Cortex of kidney (tissue), 1 donor: ENCODE measurements around the gene CFDP1.

Source experiments
- DNase-seq: peaks from one replicate; lab custom pipeline; 2025; lab: John Stamatoyannopoulos, UW

The CFDP1 gene

GRCh38 chr16:75372236-75372856 is 61.0 kb downstream of the CFDP1 start:
- DNase-seq = no peak

DNA sequence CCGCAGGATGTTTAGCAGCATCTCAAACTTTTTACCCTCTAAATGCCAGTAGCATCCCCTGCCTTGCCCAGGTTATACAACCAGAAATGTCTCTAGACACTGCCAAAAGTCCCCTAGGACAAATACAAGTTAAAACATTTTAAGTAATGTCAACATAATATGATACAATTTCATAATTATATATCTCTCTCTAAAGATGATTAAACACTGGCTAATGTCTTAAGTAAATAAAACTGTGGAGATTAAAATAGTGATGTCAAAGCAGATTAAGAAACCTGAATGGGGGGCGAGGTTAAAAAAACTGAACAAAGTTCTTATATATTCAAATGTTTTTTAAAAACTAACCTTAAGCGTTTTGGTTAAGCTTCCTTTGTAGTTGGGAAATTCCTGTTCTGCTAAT is 62.1 kb downstream of the CFDP1 start:
- DNase-seq = no peak

DNA sequence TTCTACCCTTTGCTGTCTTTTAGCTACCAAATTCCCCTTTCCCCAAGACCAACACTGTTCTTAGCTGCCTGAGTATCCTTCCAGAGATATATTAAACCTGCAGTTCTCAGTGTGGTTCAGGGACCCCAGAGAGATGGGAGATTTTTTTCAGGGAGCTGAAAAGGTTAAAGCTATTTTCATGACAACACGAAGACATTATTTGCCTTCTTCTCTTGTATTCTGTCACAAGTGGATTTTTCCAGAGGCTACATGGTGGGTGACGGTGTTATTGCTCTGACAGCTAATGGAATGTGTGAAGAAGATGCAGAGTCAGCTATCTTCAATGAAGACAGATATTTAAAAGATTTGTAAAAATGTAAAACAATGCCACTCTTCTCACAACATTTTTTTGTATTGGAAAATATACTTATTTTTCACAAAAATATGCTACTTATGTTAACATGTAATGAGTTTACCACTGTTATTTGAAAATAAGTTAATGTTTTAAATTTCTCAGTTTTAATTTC is 69.0 kb downstream of the CFDP1 start:
- DNase-seq = no peak

DNA sequence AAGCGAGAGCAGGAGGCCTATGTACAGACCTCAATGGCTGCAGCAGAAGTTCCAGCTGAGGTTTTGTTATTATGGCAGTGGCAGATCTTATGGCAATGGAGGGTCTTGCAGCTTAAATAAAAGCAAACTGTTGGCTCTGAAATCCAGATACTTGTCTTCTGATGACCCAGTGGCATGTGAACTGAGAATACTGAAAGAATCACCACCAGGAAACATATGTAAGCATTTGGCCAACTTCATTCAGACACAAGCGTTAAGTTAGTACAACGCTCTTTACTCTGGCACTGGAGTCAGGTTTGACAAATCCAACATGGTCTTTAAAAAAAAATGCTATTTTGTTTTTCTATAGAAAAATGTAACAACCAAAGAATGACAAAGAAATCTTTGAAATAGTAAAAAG is 70.5 kb downstream of the CFDP1 start:
- DNase-seq = no peak

- DNase-seq = no peak
Observed at GRCh38 chr16:75361936-75362335, 71.4 kb downstream of the CFDP1 start.

DNA sequence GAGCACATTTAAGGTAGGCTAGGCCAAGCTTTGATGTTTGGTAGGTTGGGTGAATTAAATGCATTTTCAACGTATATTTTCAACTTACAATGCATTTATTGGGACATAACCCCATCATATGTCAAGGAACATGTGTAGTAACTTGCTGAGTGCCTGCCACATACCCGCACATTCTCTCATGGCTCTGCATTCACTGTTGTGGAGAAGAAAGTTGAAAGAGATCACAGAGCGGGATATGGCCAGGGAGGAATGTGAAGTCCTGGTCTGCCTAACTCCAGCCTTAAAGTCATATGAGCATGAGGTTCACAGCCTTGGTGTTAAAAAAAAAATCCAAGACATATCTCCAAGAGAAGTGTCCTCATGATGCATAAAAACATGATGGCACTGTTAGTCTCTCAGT is 79.1 kb downstream of the CFDP1 start:
- DNase-seq = no peak

DNA sequence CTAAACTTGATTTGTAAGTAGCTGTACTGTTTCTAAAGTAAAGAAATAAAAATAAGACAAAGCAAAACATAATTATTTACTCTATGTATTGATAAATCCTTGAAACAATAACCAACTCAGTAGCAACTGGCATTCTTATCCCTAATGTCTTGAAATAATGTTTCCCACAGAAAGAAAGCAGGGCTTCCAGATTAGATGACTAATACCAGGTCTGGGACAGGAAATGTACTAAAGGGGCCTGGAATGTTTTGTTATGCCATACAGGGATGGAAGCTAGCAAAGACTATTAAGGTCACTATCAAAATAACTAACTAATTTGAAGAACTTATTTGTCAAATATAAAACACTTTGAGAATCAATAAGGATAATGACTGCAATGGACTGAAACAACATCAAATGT is 82.1 kb downstream of the CFDP1 start:
- no peak for DNase-seq

- DNase-seq = no peak
Observed at GRCh38 chr16:75345711-75346110, 87.6 kb downstream of the CFDP1 start.

DNA sequence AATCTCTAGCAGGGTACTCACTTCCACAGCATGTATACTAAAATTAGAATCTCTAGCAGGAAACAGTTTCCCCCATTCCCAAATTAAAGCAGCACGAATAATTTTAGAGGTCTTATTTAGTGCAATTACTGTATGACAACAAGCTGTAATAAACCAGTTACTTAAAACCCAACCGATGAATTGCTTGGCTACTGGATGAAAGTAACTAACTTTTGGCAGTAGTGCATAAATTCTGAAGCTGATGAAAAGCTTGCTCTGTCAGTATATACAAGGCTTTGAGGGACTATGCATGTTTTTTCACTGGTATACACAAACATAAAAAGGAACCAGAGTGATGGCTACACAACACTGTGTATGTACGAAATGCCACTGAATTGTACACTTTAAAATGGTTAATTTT is 89.4 kb downstream of the CFDP1 start:
- no peak for DNase-seq

DNA sequence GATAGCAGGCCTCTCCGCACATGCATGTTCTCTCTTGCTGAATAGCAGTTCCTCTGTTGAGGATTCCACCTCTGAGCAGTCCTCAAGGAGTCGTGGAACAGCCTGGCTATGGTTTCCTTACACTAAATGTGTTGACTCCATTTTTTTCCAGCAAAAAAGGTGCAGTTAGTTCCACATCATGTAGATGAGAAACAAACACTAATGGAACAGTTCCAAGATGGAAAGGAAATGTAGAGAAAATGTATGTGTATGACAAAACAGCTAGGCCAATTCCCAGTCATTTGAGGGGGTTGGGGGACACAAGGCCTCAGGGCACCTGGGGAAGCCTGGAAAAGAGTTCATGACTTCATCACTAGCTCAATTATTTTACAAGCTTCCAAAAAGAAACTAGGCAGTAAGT is 90.0 kb downstream of the CFDP1 start:
- no peak for DNase-seq

DNA sequence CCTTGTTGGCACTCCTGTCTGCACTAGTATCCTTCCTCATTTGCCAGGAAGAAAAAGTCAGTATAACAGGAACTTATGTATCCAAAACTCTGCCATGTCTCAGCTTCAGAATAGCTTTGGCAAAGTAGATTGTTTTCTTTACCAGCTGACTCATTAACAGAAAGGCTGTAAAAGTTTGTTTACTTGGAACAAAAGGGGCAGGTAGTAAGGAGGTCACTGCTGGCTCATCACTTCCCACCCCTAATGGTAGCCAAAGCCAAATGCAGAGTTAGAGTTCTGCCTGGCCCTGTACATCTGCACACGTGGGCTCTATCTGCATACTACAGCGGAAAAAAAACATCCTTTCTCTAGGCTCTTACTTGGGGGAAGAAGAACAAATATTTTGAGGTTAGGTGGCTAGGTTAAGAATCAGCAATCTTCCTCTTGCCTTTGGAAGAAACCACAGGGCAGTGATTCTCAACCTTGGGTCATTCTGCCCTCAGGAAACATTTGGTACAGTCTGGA is 90.9 kb downstream of the CFDP1 start:
- DNase-seq = no peak

GRCh38 chr16:75341564-75342307 is 91.6 kb downstream of the CFDP1 start:
- DNase-seq = no peak

DNA sequence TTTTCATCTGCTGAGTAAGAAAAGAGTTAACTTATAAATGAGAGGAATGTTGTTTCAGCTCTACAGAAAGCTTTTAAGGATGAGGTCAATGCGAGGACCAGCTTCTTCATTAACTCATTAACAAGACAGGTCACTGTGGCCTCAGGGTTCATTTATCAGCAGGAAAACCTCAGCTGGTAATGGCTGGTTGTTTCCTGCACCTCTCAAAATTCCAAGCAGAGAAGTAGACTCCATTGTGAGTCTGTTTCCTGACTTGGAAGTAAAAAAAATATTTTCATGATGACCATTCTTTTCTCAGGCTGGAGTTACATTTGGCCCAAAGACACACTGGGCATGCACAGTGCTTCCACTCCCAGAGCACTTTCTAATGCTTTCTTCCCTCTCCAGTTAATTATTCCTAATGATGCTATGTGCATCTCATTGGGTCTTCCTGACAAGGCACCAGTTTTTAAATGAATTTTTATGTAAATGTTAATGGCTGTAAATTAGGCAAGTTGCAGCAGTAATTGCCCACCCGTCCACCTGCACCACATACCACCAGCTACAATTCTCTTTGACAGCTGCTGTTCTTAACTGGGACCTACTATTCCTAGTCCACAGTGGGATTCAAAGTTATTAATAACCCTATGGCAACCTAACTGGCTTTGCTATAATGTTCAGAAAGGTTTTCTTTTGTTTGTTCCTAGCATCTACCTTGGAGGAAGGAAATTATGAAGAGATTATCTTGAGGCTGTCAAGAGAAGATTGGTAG is 92.4 kb downstream of the CFDP1 start:
- DNase-seq = no peak

DNA sequence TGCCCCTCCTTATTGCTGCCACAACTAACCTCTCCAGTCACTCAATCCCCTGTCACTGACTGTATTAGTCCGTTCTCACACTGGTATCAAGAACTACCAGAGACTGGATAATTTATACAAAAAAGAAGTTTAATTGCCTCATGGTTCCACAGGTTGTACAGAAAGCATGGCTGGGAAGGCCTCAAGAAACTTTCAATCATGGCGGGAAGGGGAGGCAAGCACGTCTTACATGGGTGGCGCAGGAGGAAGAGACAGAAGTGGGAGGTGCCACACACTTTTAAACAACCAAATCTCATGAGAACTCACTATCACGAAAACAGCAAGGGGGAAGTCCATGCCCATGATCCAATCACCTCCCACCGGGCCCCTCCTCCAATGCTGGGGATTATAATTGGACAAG is 95.9 kb downstream of the CFDP1 start:
- no peak for DNase-seq

DNA sequence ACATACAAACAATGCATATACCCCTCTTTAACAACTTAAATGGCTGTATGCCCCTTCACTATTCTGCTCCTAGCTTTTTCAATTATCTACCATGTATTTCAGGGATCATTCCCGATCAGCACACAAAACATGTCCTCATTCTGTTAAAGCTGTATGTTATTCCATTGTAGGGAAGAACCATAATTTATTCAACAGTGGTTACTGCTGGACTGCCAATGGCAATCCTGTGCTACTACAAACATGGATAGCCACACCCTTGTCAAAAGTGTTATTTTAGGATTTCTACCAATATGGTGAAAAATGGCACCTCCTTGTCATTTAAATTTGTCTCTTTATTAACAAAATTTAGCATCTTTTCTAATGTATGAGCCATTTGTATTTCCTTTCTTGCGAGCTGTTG is 96.8 kb downstream of the CFDP1 start:
- no peak for DNase-seq

GRCh38 chr16:75333721-75334163 is 99.6 kb downstream of the CFDP1 start:
- no peak for DNase-seq

DNA sequence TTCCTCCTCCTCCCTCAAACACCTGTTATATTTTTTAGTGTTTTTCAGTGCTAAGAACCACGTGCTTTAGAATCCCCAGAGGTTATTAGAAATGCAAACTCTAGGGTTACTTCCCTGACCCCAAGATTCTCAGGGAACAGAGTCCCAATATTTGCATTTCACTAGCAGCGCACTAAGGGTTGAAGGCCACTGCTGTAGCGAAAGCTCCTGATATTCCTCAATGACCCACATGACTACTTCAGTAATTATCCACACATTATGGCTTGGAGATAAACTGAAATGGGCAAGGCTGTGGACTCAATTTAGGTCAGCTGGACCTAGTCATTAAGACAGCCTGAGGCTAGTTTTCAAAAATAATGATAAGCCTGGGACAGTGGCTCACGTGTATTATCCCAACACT is 103.4 kb downstream of the CFDP1 start:
- no peak for DNase-seq

- no peak for DNase-seq
Observed at GRCh38 chr16:75326333-75326732, 107.0 kb downstream of the CFDP1 start.

- no peak for DNase-seq
Observed at GRCh38 chr16:75323933-75324332, 109.4 kb downstream of the CFDP1 start.

- no peak for DNase-seq
Observed at GRCh38 chr16:75323198-75323597, 110.1 kb downstream of the CFDP1 start.

DNA sequence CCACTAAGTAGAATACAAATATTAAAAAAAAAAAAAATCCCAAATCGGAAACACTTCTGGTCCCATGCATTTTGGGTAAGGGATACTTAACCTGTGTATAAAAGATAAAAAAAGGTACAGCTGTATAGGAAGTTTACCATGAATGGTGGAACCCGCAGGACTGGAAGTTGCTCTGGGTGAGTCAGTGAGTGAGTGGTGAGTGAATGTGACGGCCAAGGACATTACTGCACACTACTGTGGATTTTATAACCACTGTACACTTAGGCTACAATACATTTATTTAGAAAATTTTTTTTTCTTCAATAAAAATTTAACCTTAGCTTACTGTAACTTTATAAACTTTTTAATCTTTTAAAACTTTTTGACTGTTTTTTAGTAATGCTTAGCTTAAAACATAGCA is 110.6 kb downstream of the CFDP1 start:
- DNase-seq = no peak

DNA sequence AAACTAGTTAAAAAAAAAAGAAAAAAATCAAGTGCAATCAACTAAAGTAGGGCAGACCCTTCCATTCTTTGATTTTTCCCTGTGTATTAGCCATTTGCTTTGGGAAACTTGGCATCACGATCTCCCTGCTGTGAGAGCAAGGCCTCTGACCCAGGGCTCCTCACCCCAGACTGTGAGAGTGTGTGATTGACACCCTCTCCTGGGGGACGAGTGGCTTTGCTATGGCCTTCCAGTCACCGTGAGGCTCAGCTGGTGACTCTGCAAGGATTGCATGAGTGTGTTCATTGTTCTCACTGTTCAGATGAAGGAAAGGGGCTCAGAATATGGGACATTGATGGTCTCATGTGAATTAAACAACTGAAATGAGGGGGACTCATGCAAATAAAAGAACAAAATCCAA is 112.9 kb downstream of the CFDP1 start:
- DNase-seq = no peak
